Measurements from ENCODE around the gene SLC22A23. TPM values are rescaled to one million over a fixed set of nuclear protein-coding genes. Genes with fewer than 3 reads are reported as not detected.
A peak's percentile ranks its signal among the peaks of the same experiment; 100 is the strongest.

SLC22A23 gene
- total and polyA plus RNA-seq, 5 donors from 2014 or later = 0.24 to 6.3 (median 0.71) TPM

- no peak for ATAC-seq (ENCODE audit: low read depth in 2 of 2)
- H3K36me3 Mint-ChIP-seq = no peaks in the 10 kb centered on the region
- Histone ChIP-seq H3K4me1 (ENCODE audit: control insufficient read depth, insufficient read depth, low read length, poor library complexity, severe bottlenecking) (peaks cover 10% of the 10 kb centered on the region), H3K36me3 (ENCODE audit: control insufficient read depth, insufficient read depth, low read length) (no peaks in the 10 kb centered on the region), H3K4me3 (ENCODE audit: low read depth, low read length) (no peak overlapping the region), H3K27ac (ENCODE audit: insufficient read depth, low read length, poor library complexity, severe bottlenecking) (no peak overlapping the region), H3K27me3 (ENCODE audit: control insufficient read depth, insufficient read depth, low read length) (peaks cover 2% of the 10 kb centered on the region), H3K9me3 (ENCODE audit: control insufficient read depth in 2 of 2, low read length in 2 of 2) (no peaks in the 10 kb centered on the region)
- no peak for DNase-seq
- H3K9me3 Mint-ChIP-seq = peaks cover 0 to 1% (median 0%) of the 10 kb centered on the region in 7 donors
- H3K4me3 Mint-ChIP-seq = no peak overlapping the region
- H3K27ac Mint-ChIP-seq = no peak overlapping the region
- peaks cover 15% of the 10 kb centered on the region for H3K27me3 Mint-ChIP-seq
- H3K4me1 Mint-ChIP-seq = peaks cover 5 to 41% (median 14%) of the 10 kb centered on the region in 4 donors
Measured at GRCh38 chr6:3350252-3350796, 106.5 kb downstream of the SLC22A23 start.

- peaks cover 0 to 36% (median 7%) of the 10 kb centered on the region in 4 donors for H3K4me1 Mint-ChIP-seq
- no peak overlapping the region for H3K27ac Mint-ChIP-seq
- peaks cover 3% of the 10 kb centered on the region for H3K4me1 ChIP-seq (ENCODE audit: control insufficient read depth, insufficient read depth, low read length, poor library complexity, severe bottlenecking)
- no peak for ATAC-seq (ENCODE audit: low read depth in 2 of 2)
- peaks cover 15% of the 10 kb centered on the region for H3K27me3 Mint-ChIP-seq
- H3K27me3 ChIP-seq (ENCODE audit: control insufficient read depth, insufficient read depth, low read length) = peaks cover 2% of the 10 kb centered on the region
- no peaks in the 10 kb centered on the region for H3K9me3 ChIP-seq (ENCODE audit: control insufficient read depth in 2 of 2, low read length in 2 of 2)
- no peak for DNase-seq
- H3K4me3 Mint-ChIP-seq = no peak overlapping the region
- no peak overlapping the region for H3K27ac ChIP-seq (ENCODE audit: insufficient read depth, low read length, poor library complexity, severe bottlenecking)
- H3K4me3 ChIP-seq (ENCODE audit: low read depth, low read length) = no peak overlapping the region
- H3K36me3 Mint-ChIP-seq = no peaks in the 10 kb centered on the region
- no peaks in the 10 kb centered on the region for H3K36me3 ChIP-seq (ENCODE audit: control insufficient read depth, insufficient read depth, low read length)
- H3K9me3 Mint-ChIP-seq = peaks cover 0 to 1% (median 0%) of the 10 kb centered on the region in 7 donors
Measured at GRCh38 chr6:3349388-3350251, 107.2 kb downstream of the SLC22A23 start.

GRCh38 chr6:3348821-3349220 lies 108.0 kb downstream of the SLC22A23 start:
- H3K4me3 Mint-ChIP-seq = no peak overlapping the region
- no peak for DNase-seq
- peaks cover 15% of the 10 kb centered on the region for H3K27me3 Mint-ChIP-seq
- H3K27ac ChIP-seq (ENCODE audit: insufficient read depth, low read length, poor library complexity, severe bottlenecking) = no peak overlapping the region
- peaks cover 0 to 1% (median 0%) of the 10 kb centered on the region in 7 donors for H3K9me3 Mint-ChIP-seq
- H3K4me1 Mint-ChIP-seq = peaks cover 0 to 32% (median 3%) of the 10 kb centered on the region in 4 donors
- no peaks in the 10 kb centered on the region for H3K27me3 ChIP-seq (ENCODE audit: control insufficient read depth, insufficient read depth, low read length)
- no peak for ATAC-seq (ENCODE audit: low read depth in 2 of 2)
- no peaks in the 10 kb centered on the region for H3K9me3 ChIP-seq (ENCODE audit: control insufficient read depth in 2 of 2, low read length in 2 of 2)
- H3K27ac Mint-ChIP-seq = peak overlapping the region in 1 of 3 donors; percentile 60
- H3K36me3 ChIP-seq (ENCODE audit: control insufficient read depth, insufficient read depth, low read length) = no peaks in the 10 kb centered on the region
- H3K4me1 ChIP-seq (ENCODE audit: control insufficient read depth, insufficient read depth, low read length, poor library complexity, severe bottlenecking) = no peaks in the 10 kb centered on the region
- H3K4me3 ChIP-seq (ENCODE audit: low read depth, low read length) = no peak overlapping the region
- no peaks in the 10 kb centered on the region for H3K36me3 Mint-ChIP-seq

GRCh38 chr6:3347826-3348225 lies 109.0 kb downstream of the SLC22A23 start:
- H3K9me3 ChIP-seq (ENCODE audit: control insufficient read depth in 2 of 2, low read length in 2 of 2) = no peaks in the 10 kb centered on the region
- no peaks in the 10 kb centered on the region for H3K27me3 ChIP-seq (ENCODE audit: control insufficient read depth, insufficient read depth, low read length)
- H3K4me1 ChIP-seq (ENCODE audit: control insufficient read depth, insufficient read depth, low read length, poor library complexity, severe bottlenecking) = no peaks in the 10 kb centered on the region
- ATAC-seq (ENCODE audit: low read depth in 2 of 2) (no peak), DNase-seq (no peak)
- peaks cover 0 to 24% (median 1%) of the 10 kb centered on the region in 4 donors for H3K4me1 Mint-ChIP-seq
- H3K36me3 Mint-ChIP-seq = peaks cover under 1% of the 10 kb centered on the region
- H3K9me3 Mint-ChIP-seq = peaks cover 0 to 1% (median 0%) of the 10 kb centered on the region in 7 donors
- H3K36me3 ChIP-seq (ENCODE audit: control insufficient read depth, insufficient read depth, low read length) = no peaks in the 10 kb centered on the region
- no peak overlapping the region for H3K4me3 ChIP-seq (ENCODE audit: low read depth, low read length)
- H3K27me3 Mint-ChIP-seq = peaks cover 15% of the 10 kb centered on the region
- no peak overlapping the region for H3K27ac Mint-ChIP-seq
- no peak overlapping the region for H3K4me3 Mint-ChIP-seq
- H3K27ac ChIP-seq (ENCODE audit: insufficient read depth, low read length, poor library complexity, severe bottlenecking) = no peak overlapping the region

GRCh38 chr6:3347247-3347646 lies 109.6 kb downstream of the SLC22A23 start:
- Histone ChIP-seq H3K36me3 (ENCODE audit: control insufficient read depth, insufficient read depth, low read length) (no peaks in the 10 kb centered on the region), H3K27me3 (ENCODE audit: control insufficient read depth, insufficient read depth, low read length) (no peaks in the 10 kb centered on the region), H3K27ac (ENCODE audit: insufficient read depth, low read length, poor library complexity, severe bottlenecking) (no peak overlapping the region), H3K4me1 (ENCODE audit: control insufficient read depth, insufficient read depth, low read length, poor library complexity, severe bottlenecking) (no peaks in the 10 kb centered on the region), H3K4me3 (ENCODE audit: low read depth, low read length) (no peak overlapping the region), H3K9me3 (ENCODE audit: control insufficient read depth in 2 of 2, low read length in 2 of 2) (no peaks in the 10 kb centered on the region)
- peaks cover 5% of the 10 kb centered on the region for H3K36me3 Mint-ChIP-seq
- peaks cover 11% of the 10 kb centered on the region for H3K27me3 Mint-ChIP-seq
- no peak for ATAC-seq (ENCODE audit: low read depth in 2 of 2)
- H3K27ac Mint-ChIP-seq = no peak overlapping the region
- peaks cover 0 to under 1% (median 0%) of the 10 kb centered on the region in 7 donors for H3K9me3 Mint-ChIP-seq
- H3K4me3 Mint-ChIP-seq = no peak overlapping the region
- H3K4me1 Mint-ChIP-seq = peaks cover 0 to 23% (median 1%) of the 10 kb centered on the region in 4 donors
- DNase-seq = no peak

GRCh38 chr6:3346476-3346875 lies 110.4 kb downstream of the SLC22A23 start:
- H3K27me3 Mint-ChIP-seq = peaks cover 11% of the 10 kb centered on the region
- H3K4me1 ChIP-seq (ENCODE audit: control insufficient read depth, insufficient read depth, low read length, poor library complexity, severe bottlenecking) = no peaks in the 10 kb centered on the region
- H3K4me1 Mint-ChIP-seq = peaks cover 0 to 21% (median 1%) of the 10 kb centered on the region in 4 donors
- H3K4me3 ChIP-seq (ENCODE audit: low read depth, low read length) = no peak overlapping the region
- peaks cover 5% of the 10 kb centered on the region for H3K36me3 Mint-ChIP-seq
- no peak overlapping the region for H3K27ac Mint-ChIP-seq
- no peaks in the 10 kb centered on the region for H3K9me3 Mint-ChIP-seq
- ATAC-seq (ENCODE audit: low read depth in 2 of 2) (no peak), DNase-seq (no peak)
- H3K4me3 Mint-ChIP-seq = no peak overlapping the region
- H3K27ac ChIP-seq (ENCODE audit: insufficient read depth, low read length, poor library complexity, severe bottlenecking) = no peak overlapping the region
- H3K9me3 ChIP-seq (ENCODE audit: control insufficient read depth in 2 of 2, low read length in 2 of 2) = no peaks in the 10 kb centered on the region
- H3K27me3 ChIP-seq (ENCODE audit: control insufficient read depth, insufficient read depth, low read length) = no peaks in the 10 kb centered on the region
- H3K36me3 ChIP-seq (ENCODE audit: control insufficient read depth, insufficient read depth, low read length) = no peaks in the 10 kb centered on the region

- no peak overlapping the region for H3K4me3 ChIP-seq (ENCODE audit: low read depth, low read length)
- H3K27me3 Mint-ChIP-seq = peaks cover 11% of the 10 kb centered on the region
- no peaks in the 10 kb centered on the region for H3K9me3 Mint-ChIP-seq
- peak overlapping the region in 1 of 4 donors; percentile 17 for H3K4me3 Mint-ChIP-seq
- peaks cover 5% of the 10 kb centered on the region for H3K36me3 Mint-ChIP-seq
- no peaks in the 10 kb centered on the region for H3K36me3 ChIP-seq (ENCODE audit: control insufficient read depth, insufficient read depth, low read length)
- no peak overlapping the region for H3K27ac ChIP-seq (ENCODE audit: insufficient read depth, low read length, poor library complexity, severe bottlenecking)
- no peaks in the 10 kb centered on the region for H3K27me3 ChIP-seq (ENCODE audit: control insufficient read depth, insufficient read depth, low read length)
- H3K4me1 ChIP-seq (ENCODE audit: control insufficient read depth, insufficient read depth, low read length, poor library complexity, severe bottlenecking) = no peaks in the 10 kb centered on the region
- no peak for ATAC-seq (ENCODE audit: low read depth in 2 of 2)
- peaks cover 0 to 21% (median 1%) of the 10 kb centered on the region in 4 donors for H3K4me1 Mint-ChIP-seq
- H3K9me3 ChIP-seq (ENCODE audit: control insufficient read depth in 2 of 2, low read length in 2 of 2) = no peaks in the 10 kb centered on the region
- DNase-seq = no peak
- no peak overlapping the region for H3K27ac Mint-ChIP-seq
Measured at GRCh38 chr6:3345836-3346235, 111.0 kb downstream of the SLC22A23 start.
